HG03095 (cell line): ENCODE data around the gene POMT1.
"Not testable (repeated sequence)": the region's sequence is repeated elsewhere in the genome, so short reads cannot be mapped to it uniquely, and the experiment has no call there.

Experiments
- ATAC-seq: cut with Tn5 transposase; IDR thresholded peaks from one replicate; pipeline ENCODE4 v1.9.1; 2021; ENCODE audit warnings: moderate library complexity; ENCODE audit not compliant: unreplicated experiment

POMT1 gene

GRCh38 chr9:131492070-131492469, 10.6 kb upstream of the POMT1 start:
- no peak for ATAC-seq

- ATAC-seq = no peak
Observed at GRCh38 chr9:131494296-131494870, 8.3 kb upstream of the POMT1 start.

GRCh38 chr9:131495785-131496184, 6.9 kb upstream of the POMT1 start:
- no peak for ATAC-seq

- no peak for ATAC-seq
Observed at GRCh38 chr9:131496844-131497405, 5.8 kb upstream of the POMT1 start.

- ATAC-seq = no peak
Observed at GRCh38 chr9:131499254-131499767, 3.4 kb upstream of the POMT1 start.

- no peak for ATAC-seq
Observed at GRCh38 chr9:131500377-131500776, 2.3 kb upstream of the POMT1 start.

- no peak for ATAC-seq
Observed at GRCh38 chr9:131500939-131501541, 1.7 kb upstream of the POMT1 start.

- no peak for ATAC-seq
Observed at GRCh38 chr9:131503626-131504465, 1.1 kb downstream of the POMT1 start.

GRCh38 chr9:131505012-131505411, 2.3 kb downstream of the POMT1 start:
- no peak for ATAC-seq

GRCh38 chr9:131511416-131511815, 8.7 kb downstream of the POMT1 start:
- no peak for ATAC-seq

GRCh38 chr9:131511880-131512279, 9.2 kb downstream of the POMT1 start:
- no peak for ATAC-seq

GRCh38 chr9:131513177-131513576, 10.5 kb downstream of the POMT1 start:
- ATAC-seq = no peak

GRCh38 chr9:131515559-131516031, 12.9 kb downstream of the POMT1 start:
- not testable (repeated sequence) for ATAC-seq

- no peak for ATAC-seq
Observed at GRCh38 chr9:131516100-131516499, 13.4 kb downstream of the POMT1 start.

GRCh38 chr9:131516930-131517329, 14.2 kb downstream of the POMT1 start:
- ATAC-seq = no peak

GRCh38 chr9:131517761-131518190, 15.1 kb downstream of the POMT1 start:
- ATAC-seq = no peak

GRCh38 chr9:131518553-131518952, 15.8 kb downstream of the POMT1 start:
- no peak for ATAC-seq

GRCh38 chr9:131520503-131520902, 17.8 kb downstream of the POMT1 start:
- ATAC-seq = no peak

- ATAC-seq = no peak
Observed at GRCh38 chr9:131521203-131521602, 18.5 kb downstream of the POMT1 start.

- no peak for ATAC-seq
Observed at GRCh38 chr9:131521822-131522221, 19.1 kb downstream of the POMT1 start.
